Embryonic facial prominence (tissue), 1 donor: ENCODE measurements around the gene HSPA1L.
"Not testable (repeated sequence)": the region's sequence is repeated elsewhere in the genome, so short reads cannot be mapped to it uniquely, and the experiment has no call there.

Experiments used
- DNase-seq: peaks from one replicate; pipeline ENCODE4 v3.0.0-alpha.2; 2016; ENCODE audit errors: extremely low spot score

Gene HSPA1L

DNA sequence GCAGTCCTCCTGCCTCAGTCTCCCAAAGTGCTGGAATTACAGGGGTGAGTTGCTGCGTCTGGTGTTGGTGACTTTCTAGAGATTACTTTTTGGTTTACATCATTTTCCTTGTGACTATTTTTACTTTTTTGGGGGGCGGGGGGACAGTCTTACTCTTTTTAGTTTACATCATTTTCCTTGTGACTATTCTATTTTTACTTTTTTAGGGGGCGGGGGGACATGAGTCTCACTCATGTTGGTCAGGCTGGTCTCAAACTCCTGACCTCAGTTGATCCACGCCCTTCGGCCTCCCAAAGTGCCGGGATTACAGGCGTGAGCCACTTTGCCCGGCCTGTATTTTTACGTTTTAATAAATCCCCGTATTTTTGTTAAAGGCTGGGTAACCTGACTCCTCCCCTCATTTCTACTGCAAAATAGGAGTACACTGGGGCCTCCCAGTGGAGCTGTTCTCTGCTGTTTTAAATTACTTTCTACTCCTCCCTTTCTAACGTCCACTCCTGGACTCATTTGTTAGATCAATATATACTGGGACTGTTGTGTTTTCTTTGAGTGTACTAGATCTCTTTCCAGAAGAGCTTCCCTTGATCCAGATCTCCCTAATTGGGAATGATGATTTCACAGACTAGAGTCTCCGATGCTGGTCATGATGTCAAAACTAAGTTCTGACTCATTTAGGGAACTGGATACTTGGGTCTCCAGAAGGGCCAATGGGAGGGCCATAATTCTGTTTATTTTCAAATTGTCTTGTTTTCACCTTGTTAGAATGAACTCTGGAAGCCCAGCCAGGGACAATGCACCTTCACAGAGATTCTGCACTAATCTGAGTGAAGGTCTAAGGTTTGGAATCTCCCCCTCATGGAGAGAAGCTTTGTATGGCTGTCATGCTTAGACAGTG is 21.6 kb upstream of the HSPA1L start:
- DNase-seq, result no peak

DNA sequence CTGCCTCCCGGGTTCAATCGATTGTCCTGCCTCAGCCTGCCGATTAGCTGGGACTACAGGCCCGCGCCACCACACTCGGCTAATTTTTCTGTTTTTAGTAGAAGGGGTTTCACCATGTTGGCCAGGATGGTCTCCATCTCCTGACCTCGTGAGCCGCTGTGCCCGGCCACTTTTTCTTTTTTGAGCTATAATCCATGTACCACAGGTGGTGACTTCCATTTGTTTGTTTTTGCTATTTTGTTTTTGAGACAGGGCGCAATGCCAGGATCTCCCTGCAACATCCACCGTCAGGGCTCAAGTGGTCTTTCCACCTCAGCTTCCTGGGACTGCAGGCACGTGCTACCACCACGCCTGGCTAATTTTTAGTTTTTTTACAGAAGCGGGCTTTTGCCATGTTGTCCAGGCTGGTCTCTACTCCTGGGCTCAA is 21.0 kb upstream of the HSPA1L start:
- DNase-seq, result no peak

DNA sequence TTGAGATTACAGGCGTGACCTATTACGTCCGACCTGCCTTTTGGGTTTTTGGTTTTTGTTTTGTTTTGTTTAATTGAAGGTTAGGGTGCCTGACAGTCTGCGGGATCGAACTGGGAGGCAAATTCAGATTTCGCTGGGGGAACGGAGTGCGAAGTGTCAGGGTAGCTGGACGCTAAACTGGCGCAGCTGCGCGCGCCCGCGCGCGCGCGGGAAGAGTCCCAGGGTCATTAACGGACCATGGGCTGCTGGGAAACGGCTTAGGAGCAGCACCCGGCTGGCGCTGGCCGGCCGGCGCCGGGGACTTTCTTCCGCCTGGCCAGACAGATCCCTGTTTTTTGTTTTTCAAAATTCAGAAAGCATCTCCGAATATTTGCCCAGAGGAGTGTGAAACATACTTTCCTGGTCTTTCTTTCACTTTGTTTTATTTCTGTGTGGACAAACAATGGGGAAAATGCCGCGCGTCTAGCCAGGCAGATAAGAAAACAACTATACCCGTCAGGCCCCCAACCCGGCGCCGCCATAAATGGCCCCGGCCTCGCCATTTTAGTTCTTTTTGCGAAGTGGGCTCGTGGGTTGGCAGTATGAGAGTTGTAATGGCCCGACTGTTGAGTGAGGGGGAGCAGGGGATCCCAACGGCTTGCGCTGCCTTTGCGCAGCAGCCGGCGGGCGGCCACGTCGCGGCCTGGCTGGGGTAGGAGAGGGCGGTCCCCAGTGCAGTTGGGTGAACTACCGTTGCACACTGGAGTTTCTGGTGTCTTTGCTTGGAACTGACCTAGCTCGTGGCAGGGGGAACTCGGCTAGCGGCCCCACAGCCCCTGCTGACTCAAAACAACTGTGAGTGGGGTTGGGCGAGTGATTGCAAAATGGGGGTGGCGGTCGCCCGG is 19.5 kb upstream of the HSPA1L start:
- DNase-seq, result peak; percentile 68

DNA sequence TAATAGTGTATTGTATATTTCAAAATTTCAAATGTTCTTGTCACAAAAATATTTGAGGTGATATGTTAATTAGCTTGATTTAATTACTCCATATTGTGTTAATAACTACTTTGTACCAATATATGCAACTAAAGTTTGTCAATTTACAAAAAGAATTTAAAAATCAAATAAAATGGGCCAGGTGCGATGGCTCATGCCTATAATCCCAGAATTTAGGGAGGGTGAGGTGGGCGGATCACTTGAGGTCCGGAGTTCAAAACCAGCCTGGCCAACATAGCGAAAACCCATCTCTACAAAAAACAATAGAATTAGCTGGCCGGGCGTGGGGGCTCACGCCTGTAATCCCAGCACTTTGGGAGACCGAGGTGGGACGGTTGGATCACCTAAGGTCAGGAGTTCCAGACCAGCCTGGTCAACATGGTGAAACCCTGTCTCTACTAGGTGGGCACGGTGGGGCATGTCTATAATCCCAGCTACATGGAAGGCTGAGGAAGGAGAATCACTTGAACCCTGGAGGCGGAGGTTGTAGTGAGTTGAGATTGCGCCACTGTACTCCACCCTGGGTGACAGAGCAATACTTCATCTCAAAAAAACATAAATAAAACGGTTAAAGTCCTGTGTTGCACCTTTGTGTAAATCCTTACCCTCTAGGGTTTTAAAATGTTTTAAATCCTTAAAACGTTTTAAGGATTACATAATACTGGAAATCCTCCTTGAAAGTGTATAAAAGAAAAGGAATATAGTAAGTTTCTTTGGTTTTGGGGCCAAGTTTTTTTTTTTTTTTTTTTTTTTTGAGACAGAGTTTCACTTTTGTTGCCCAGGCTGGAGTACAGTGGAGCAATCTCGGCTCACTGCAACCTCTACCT is 16.5 kb upstream of the HSPA1L start:
- DNase-seq, result no peak

DNA sequence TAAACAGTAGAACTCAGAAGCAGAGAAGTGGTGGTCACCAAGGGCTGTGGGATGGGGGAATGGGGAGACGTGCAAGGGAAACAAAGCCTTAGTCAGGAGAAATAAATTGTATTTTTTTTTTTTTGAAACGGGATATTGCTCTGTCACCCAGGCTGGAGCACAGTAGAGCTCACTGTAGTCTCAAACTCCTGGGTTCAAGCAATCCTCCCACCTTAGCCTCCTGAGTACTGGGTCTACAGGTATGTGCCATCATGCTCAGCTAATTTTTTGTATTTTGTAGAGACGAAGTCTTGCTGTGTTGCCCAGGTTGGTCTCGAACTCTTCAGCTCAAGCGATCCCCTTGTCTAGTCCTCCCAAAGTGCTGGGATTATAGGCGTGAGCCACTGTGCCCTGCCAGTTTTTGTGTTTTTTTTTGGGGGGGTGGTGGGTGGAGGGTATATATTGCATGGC is 15.8 kb upstream of the HSPA1L start:
- no peak for DNase-seq

DNA sequence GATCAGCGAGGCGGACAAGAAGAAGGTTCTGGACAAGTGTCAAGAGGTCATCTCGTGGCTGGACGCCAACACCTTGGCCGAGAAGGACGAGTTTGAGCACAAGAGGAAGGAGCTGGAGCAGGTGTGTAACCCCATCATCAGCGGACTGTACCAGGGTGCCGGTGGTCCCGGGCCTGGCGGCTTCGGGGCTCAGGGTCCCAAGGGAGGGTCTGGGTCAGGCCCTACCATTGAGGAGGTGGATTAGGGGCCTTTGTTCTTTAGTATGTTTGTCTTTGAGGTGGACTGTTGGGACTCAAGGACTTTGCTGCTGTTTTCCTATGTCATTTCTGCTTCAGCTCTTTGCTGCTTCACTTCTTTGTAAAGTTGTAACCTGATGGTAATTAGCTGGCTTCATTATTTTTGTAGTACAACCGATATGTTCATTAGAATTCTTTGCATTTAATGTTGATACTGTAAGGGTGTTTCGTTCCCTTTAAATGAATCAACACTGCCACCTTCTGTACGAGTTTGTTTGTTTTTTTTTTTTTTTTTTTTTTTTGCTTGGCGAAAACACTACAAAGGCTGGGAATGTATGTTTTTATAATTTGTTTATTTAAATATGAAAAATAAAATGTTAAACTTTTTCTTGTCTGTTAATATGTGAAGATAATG is 14.7 kb upstream of the HSPA1L start:
- no peak for DNase-seq

DNA sequence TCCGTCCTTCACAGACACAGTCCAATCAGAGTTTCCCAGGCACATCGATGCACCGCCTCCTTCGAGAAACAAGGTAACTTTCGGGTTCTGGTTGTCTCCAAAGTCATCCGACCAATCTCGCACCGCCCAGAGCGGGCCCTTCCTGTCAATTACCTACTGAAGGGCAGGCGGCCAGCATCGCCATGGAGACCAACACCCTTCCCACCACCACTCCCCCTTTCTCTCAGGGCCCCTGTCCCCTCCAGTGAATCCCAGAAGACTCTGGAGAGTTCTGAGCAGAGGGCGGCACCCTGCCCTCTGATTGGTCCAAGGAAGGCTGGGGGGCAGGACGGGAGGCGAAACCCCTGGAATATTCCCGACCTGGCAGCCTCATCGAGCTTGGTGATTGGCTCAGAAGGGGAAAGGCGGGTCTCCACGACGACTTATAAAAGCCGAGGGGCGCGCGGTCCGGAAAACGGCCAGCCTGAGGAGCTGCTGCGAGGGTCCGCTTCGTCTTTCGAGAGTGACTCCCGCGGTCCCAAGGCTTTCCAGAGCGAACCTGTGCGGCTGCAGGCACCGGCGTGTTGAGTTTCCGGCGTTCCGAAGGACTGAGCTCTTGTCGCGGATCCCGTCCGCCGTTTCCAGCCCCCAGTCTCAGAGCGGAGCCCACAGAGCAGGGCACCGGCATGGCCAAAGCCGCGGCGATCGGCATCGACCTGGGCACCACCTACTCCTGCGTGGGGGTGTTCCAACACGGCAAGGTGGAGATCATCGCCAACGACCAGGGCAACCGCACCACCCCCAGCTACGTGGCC is 12.4 kb upstream of the HSPA1L start, which contains the start of gene HSPA1B:
Gene HSPA1B, plus strand, starts transcription at position 453 of the 794 bp plus-strand sequence. Its CDS starts 213 bp downstream, at position 666.
- DNase-seq, result peak; percentile 99

DNA sequence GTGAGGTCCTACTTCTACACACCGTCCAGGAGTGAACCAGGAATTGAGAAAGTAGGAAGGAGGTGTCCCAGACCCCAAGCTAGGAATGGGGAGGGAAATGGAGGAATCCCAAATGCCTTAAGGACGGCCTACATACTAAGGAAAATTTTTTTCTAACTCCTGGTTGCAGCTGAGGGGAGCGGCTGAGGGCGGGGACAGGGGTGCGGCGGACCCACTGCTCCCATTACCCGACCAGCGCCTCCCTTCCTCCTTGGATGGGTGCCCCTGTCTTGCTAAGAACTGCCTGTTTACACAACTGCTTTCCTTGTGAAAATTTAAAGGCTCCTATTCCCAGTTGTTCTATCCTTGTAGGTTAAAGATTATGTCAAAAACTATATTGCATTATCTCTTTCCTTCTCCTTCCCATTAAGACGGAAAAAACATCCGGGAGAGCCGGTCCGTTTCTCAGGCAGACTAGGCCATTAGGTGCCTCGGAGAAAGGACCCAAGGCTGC is 11.8 kb upstream of the HSPA1L start:
- DNase-seq, result peak; percentile 83

DNA sequence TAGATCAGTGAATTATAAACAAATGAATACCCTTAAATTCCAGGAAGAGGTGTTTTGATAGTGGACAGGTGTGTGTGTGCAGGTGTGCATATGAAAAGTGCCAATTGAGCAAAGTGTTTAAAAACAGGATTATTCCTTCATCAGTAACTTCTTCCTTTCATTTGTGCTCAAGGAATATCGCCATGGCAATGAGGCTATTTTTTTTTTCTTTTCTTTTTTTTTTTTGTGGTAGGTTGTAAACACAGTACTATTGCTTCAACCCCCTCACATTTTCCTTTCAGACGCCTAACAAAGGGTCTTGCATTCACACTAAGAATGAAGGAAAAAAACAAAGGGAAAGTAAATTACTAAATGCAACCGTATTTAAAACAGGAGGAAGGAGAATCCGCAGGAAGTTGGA is 10.5 kb upstream of the HSPA1L start:
- DNase-seq, result no peak

DNA sequence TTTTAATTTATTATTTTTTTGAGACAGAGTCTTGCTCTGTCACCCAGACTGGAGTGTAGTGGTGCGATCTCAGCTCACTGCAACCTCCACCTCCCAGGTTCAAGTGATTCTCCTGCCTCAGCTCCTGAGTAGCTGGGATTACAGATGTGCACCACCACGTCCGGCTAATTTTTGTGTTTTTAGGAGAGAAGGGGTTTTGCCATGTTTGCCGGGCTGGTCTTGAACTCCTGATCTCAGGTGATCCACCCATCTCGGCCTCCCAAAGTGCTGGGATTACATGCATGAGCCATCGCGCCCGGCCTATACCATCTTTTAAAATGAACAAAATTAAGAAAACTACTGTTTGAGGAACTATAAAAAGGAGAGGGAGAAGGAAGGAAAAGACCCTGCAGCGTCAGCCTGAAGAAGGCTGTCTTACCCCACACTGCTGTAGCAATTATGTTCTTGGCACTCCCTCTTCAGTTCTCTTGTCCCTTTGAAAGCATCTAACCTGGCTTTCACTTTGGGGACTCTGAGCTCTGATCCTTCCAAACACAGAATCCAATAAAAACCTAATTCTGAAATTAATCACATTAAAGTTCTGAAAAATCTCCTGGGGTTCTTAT is 8.6 kb upstream of the HSPA1L start:
- DNase-seq, result not testable (repeated sequence)

DNA sequence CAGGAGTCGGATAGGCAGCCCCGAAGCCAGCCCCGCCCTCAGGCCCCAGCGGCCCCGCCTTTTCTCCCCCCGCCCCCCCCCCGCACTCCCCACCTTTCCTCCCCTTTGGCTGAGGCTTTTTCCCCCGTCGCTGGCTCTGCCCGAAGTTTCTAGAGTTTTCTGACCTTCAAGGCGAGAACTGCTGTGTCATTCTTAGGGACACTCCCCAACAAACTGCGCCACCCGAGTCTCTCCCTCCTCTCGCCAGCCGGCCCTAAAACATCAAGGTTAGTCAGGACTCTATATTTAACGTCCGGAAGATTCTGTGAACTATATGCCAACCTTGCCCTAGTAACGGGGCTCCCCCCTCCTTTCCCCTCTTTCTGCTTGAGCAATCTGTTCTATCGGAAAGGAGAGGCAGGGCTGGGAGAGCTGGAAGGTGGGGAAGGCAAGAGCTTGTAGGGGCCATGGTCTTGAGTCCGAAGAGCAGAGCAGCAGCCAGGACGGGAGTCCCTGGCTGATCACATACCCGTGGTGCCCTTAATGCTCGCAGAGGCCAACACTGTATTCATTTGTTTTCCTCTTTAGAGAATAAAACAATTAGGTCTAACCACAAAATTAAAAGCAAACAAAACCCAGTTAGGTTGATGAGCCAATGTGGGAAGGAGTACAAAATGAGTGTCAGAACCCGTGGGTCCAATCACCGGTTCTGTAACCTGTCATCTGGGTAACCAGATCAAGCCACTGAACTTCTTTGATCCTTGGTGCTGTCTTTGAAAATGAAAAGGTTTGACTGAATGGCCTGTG is 7.1 kb upstream of the HSPA1L start:
- no peak for DNase-seq

DNA sequence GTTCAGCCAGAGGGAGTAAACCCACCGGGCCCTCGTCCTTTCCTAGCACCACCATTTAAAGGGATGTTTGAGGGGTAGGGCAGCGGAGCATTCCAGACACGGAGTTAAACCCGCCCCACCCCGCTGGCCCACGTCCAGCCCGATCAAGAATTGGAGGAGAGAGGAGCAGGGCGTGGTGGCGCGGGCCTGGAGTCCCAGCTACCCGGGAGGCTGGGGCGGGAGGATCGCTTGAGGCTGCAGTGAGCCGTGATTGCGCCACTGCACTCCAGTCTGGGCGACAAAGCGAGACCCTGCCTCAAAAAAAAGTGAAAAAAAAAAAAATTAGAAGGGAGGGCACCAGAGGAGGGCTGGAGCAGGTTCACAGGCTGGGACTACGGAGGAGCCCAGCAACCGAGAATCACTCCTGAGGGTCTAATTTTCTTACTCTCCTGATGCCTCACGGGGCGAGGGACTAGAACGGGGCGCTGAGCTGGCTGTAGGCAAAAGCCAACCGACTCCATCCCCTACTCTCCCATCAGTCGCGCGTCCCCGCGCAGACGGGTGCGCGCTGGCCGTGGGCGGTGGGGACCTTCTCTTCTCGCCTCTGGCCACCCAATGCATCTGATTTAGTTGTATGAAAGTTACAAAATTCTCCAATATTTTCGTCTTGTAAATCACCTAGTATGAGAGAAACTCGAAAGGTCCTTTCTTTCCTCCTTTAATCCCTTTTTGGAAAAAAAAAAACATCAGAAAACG is 6.4 kb upstream of the HSPA1L start:
- DNase-seq, result no peak

DNA sequence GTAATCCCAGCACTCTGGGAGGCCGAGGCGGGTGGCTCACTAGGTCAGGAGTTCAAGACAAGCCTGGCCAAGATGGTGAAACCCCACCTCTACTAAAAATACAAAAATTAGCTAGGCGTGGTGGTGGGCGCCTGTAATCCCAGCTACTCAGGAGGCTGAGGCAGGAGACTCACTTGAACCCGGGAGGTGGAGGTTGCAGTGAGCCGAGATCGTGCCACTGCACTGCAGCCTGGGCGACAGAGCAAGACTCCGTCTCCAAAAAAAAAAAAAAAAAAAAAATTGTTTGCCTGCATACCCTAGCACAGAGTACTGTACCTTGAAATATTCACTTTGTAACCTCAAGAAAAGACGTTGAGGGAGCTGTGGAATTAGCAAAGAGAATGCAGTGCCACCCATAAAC is 5.3 kb upstream of the HSPA1L start:
- DNase-seq, result not testable (repeated sequence)

DNA sequence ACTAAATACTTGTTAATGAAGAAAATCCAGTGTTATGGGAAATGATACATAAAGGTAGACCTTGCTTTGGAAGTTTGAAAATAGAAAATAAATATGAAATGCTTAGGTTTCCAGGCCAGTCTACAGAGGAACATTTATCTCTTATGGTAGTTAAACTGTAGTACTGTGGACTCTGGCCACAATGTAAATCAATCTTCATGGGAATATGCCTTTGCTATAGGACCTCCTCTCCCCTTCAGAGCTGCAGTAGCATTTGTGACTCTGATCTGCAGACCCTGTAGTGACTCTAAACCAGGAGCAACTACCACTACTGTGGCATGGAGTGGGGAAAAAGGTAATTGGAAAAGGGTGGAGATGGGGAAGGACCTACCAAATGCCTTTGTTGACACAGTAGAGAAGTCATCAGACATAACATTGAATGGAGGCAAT is 4.8 kb upstream of the HSPA1L start:
- no peak for DNase-seq

DNA sequence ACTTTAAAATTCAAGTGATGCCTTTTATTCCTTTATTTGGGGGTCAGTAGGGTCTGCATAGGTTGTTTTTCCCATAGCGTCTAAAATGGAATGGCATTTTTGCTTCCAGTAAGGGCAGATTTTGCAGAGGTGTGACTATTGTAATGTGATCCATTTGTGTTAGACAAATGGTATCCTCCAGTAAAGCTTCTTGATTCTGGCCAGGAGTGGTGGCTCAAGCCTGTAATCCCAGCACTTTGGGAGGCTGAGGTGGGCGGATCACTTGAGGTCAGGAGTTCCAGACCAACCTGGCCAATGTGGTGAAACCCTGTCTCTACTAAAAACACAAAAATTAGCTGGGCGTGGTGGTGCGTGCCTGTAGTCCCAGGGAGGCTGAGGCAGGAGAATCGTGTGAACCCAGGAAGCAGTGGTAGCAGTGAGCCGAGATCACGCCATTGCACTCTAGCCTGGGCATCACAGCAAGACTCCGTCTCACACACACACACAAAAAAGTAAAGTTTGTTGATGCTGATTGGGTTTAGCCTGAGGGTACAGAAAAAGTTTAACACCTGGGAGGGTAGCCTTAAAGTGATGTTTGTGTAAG is 2.9 kb upstream of the HSPA1L start:
- DNase-seq, result not testable (repeated sequence)

DNA sequence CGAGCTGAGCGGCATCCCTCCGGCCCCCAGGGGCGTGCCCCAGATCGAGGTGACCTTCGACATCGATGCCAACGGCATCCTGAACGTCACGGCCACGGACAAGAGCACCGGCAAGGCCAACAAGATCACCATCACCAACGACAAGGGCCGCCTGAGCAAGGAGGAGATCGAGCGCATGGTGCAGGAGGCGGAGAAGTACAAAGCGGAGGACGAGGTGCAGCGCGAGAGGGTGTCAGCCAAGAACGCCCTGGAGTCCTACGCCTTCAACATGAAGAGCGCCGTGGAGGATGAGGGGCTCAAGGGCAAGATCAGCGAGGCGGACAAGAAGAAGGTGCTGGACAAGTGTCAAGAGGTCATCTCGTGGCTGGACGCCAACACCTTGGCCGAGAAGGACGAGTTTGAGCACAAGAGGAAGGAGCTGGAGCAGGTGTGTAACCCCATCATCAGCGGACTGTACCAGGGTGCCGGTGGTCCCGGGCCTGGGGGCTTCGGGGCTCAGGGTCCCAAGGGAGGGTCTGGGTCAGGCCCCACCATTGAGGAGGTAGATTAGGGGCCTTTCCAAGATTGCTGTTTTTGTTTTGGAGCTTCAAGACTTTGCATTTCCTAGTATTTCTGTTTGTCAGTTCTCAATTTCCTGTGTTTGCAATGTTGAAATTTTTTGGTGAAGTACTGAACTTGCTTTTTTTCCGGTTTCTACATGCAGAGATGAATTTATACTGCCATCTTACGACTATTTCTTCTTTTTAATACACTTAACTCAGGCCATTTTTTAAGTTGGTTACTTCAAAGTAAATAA is 2.2 kb upstream of the HSPA1L start:
- DNase-seq, result not testable (repeated sequence)

DNA sequence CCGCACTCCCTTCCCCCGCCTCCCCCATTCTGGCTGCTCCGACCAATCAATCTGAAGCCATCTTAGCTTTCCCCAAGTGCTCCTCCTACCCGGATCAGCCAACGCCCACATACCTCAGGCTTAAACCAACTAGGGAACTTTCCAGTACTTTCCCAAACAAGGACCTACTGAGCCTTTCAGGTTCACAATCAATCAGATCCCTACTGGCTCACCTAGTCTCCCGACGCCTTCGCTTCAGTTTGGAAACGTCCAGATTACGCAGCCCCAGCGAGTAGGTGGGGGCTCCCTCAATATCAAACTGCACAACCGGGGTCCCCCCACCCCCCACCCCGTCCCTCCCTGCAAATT is 432 bp downstream of the HSPA1L start:
- peak; percentile 94 for DNase-seq
